NK-92 (cell line): ENCODE data around the gene BRD7.
"Not testable (repeated sequence)": the region's sequence is repeated elsewhere in the genome, so short reads cannot be mapped to it uniquely, and the experiment has no call there.

Experiments used
- DNase-seq: peaks from one replicate; lab custom pipeline; 2025; ENCODE audit not compliant: unreplicated experiment; lab: John Stamatoyannopoulos, UW

BRD7 gene

DNA sequence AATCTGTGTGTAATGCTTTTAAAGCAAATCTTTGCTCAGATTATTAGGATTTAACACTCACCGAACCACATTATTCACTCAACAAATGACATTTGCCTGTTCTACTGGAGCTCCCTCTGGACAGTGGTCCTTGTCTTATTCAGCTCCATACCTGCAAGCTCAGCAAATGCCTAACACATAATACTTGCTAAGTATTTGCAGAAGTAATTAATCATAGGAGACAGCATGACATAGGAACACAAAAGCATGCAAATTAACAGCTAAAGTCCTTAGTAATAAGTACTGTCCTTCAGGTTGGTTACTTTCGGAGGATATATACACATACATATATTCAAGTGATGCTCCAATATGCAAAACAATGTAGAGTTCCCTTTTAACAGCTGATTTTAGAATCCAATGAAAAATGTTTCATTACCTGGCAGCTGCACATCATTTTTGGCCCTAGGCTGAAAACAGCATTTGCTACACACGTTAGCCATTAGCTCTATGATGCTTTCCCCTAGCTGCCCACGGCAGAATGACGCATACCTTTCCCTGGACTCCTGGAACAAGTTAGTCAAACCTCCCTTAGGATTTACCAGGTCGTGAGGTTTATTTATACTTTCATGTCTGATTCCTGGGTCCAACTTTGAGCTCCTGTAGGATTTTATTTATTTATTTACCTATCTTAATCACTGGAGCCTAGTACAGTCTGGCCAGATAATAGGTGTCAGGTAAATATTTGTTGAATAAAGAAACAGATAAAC is 8.6 kb downstream of the BRD7 start:
- no peak for DNase-seq

- DNase-seq: no peak
Measured at GRCh38 chr16:50359626-50360025, 9.2 kb downstream of the BRD7 start.

GRCh38 chr16:50354629-50355456 is 13.9 kb downstream of the BRD7 start:
- no peak for DNase-seq

DNA sequence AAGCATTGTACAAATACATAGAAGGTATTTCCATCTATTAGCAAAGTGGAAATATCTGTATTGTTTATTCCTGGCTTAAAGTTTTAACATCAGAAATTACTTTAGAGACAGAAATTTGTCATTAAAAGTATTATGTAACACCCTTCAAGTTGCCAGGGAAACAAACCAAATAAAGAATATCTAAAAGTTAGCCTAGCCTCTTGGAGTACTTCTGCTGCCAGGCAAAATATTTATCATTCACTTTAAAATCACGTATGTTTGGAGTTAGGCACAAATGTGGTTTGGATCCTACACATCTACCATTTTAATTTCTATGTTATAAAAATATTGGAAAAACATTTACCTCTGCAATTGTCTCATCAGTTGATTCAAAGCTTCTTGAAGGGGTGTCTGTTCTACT is 14.7 kb downstream of the BRD7 start:
- no peak for DNase-seq

DNA sequence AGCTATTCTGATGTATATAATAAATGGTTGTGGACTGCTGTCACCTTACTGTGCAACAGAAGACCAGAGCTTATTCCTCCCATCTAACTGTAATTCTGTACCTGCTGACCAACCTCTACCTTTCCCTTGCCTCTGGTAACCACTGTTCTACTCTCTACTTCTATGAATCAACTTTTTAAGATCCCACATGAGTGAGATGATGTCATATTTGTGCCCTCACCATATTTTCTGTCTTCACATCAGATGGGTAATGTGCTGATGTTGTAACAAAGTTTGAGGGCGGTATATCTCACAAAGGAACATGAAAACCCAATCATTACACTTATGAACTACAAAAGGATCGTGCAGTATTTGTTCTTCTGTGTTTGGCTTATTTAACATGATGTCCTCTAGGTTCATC is 16.8 kb downstream of the BRD7 start:
- no peak for DNase-seq

DNA sequence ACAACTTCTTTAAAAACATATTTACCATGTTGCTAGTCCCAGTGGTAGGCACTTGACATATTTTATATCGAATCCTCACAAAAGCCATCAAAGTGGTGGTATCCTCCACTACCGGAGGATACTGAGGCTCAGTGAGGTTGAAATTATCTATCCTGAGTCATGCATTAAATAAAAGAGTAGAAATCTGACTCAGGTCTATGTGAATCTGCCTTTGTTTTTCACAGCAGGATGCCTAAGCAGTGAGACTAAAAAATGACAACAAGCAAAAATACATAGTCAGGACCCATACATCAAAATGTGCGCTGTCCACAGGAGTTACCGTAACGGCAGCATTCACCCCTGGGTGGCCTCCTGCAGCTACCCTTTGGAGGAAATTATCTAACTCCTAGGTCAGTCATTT is 17.7 kb downstream of the BRD7 start:
- DNase-seq: no peak

GRCh38 chr16:50345210-50345609 is 23.6 kb downstream of the BRD7 start:
- DNase-seq: not testable (repeated sequence)

DNA sequence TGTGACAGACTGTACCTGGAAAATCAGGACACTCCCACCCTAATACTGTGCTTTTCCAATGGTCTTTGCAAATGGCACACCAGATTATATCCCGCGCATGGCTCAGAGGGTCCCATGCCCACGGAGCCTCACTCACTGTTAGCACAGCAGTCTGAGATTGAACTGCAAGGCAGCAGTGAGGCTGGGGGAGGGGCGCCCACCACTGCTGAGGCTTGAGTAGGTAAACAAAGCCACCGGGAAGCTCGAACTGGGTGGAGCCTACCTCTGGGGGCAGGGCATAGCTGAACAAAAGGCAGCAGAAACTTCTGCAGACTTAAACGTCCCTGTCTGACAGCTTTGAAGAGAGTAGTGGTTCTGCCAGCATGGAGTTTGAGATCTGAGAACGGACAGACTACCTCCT is 25.2 kb downstream of the BRD7 start:
- not testable (repeated sequence) for DNase-seq

GRCh38 chr16:50340578-50340977 is 28.2 kb downstream of the BRD7 start:
- no peak for DNase-seq

DNA sequence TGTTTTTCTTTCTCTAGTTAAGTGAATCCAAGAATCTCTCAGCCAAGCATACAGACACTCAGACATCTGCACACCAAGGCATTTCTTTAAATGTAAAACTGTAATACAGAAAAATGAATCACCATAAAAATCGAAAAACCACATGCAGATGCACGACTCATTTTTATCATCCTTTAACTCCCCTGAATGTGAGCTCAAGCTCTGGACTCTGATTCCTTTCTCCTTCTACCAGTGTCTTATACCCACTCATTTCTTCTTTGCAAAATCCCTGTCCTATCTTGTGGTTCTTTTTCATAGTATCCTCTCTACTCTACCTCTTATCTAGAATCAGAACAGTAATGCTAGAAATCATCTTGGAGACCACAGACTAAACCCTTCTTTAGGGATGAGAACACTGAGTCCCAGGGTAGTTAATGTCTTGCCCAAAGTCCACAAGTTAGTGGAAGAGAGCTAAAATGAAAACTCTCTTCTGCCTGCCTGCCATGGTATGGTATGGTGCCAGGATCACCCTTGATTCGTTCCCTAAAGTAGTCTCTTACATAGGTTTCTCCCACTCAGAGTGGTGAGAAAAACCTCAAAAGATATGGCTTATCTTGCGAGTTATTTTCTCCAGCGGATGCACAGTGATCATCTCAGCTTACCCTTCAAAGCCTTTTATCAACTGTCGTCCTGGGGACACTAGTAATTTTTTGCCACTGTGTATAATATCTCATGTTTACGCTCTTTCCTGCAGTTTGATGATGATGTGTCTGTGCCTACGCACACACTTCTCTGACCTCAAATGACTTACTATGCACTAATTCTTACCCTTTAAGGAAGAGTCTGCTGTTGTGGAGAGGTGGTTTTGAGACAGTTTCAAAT is 30.2 kb downstream of the BRD7 start:
- no peak for DNase-seq

DNA sequence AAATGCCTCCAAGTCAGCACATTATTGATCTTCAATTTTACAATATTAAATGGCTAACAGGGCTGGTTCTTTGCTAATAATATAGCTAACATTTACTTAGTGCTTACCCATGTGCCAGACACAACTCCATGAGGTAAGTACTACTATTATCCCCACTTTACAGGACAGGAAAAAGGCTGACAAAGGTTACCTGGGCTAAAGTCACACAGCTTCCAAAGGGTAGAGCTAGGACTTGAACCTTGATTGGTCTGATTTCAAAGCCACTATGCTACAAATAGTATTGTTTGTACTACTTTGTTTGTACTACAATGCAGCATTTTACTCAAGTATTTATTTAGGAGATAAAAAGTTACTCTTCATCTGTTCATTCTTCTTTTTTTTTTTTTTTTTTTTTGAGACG is 31.9 kb downstream of the BRD7 start:
- no peak for DNase-seq

- no peak for DNase-seq
Measured at GRCh38 chr16:50335196-50335958, 33.4 kb downstream of the BRD7 start.

GRCh38 chr16:50334106-50334975 is 34.4 kb downstream of the BRD7 start:
- DNase-seq: no peak

DNA sequence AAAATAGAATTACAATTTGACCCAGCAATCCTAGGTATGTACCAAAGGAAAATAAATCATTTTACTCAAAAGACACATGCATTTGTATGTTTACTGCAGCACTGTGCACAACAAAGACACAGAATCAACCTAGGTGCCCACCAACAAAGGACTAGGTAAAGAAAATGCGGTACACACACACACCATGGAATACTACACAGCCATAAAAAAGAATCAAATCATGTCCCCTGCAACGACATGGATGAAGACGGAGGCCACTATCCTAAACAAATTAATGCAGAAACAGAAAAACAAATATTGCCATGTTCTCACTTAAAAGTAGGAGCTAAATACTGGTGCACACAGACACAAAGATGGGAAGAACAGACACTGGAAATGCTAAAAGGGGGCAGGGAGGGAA is 36.2 kb downstream of the BRD7 start:
- no peak for DNase-seq

DNA sequence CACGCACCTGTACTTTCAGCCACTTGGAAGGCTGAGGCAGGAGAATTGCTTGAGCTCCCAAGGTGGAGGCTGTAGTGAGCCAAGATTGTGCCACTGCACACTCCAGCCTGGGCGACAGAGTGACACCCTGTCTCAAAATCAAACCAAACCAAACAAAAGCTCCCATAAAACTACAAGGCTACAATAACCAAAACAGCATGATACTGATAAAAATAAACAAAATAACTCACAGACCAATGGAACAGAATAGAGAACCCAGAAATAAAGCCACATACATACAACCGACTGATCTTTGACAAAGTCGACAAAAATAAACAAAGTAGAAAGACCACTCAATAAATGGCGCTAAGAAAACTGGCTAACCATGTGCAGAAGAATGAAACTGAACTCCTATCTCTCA is 37.2 kb downstream of the BRD7 start:
- DNase-seq: no peak

- DNase-seq: no peak
Measured at GRCh38 chr16:50329446-50330189, 39.2 kb downstream of the BRD7 start.

- no peak for DNase-seq
Measured at GRCh38 chr16:50326835-50327465, 41.8 kb downstream of the BRD7 start.

DNA sequence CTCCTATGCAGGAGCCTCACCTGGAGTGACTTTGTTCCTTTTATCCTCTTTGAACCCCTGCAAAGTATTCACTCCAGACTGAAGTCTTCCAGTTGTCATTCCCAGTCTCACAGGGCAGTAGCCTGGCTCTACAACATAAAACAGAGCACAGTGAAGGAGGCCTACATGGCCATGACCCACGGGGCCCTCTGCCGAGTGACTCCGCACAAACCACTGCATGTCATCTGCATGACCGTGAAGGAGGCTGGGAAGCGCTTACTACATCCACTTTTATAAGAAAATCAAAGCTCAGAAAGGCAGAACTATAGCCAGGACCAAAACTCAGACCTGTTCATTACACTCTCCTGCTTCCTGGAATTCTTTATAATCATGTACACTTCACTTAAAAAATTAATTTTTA is 42.5 kb downstream of the BRD7 start:
- no peak for DNase-seq

GRCh38 chr16:50324345-50324744 is 44.4 kb downstream of the BRD7 start:
- no peak for DNase-seq
